Stomach (tissue), 9 donors: ENCODE data around the gene MXD4. TPM values are rescaled to one million over a fixed set of nuclear protein-coding genes. Genes with fewer than 3 reads are reported as not detected.

Source experiments
- DNase-seq, 2 donors: peaks; one replicate each; pipeline versions ENCODE4 v3.0.0 to v3.0.0-alpha.2; 2013 to 2019
- H3K27ac ChIP-seq, 5 donors: fragments of 200-600 bp in 4 of 5; sonication (generic) in 4 of 5; one replicate each; pipeline ENCODE4 v1.5.1; 2013 to 2019; ENCODE audit warnings: mild to moderate bottlenecking in 1 of 5, moderate library complexity in 1 of 5
- H3K27me3 ChIP-seq, 3 donors: fragments of 200-600 bp; sonication (generic); one replicate each; pipeline ENCODE4 v1.5.1; 2017 to 2019; ENCODE audit warnings: mixed run types in 1 of 3
- H3K36me3 ChIP-seq, 4 donors: fragments of 200-600 bp; sonication (generic); 1 replicate in 3 of 4; 2 replicates in 1 of 4; pipeline ENCODE4 v1.5.1; 2016 to 2019
- H3K4me1 ChIP-seq, 4 donors: fragments of 200-600 bp; sonication (generic); one replicate each; pipeline ENCODE4 v1.5.1; 2016 to 2019
- H3K4me3 ChIP-seq, 4 donors: fragments of 200-600 bp; sonication (generic) in 3 of 4; one replicate each; pipeline ENCODE4 v1.5.1; 2016 to 2019; ENCODE audit warnings: mild to moderate bottlenecking in 1 of 4
- H3K9me3 ChIP-seq, 4 donors: fragments of 200-600 bp; sonication (generic); one replicate each; pipeline ENCODE4 v1.5.1; 2016 to 2019
- CTCF ChIP-seq, 7 experiments: fragments of 450-650 bp in 4 of 7; fragments of 200-600 bp in 3 of 7; sonication (generic) in 3 of 7; IDR thresholded peaks; one replicate each; pipeline ENCODE4 v1.5.1; 2016 to 2019; ENCODE audit warnings: antibody characterized with exemption in 7 of 7, control low read depth in 2 of 7, mild to moderate bottlenecking in 1 of 7
- EP300 ChIP-seq: sonication (generic); formaldehyde crosslinking; IDR thresholded peaks from one replicate; pipeline ENCODE4 v1.6.1; 2017; ENCODE audit warnings: antibody characterized with exemption
- POLR2A ChIP-seq, 4 donors: fragments of 450-650 bp; IDR thresholded peaks; one replicate each; pipeline ENCODE4 v1.6.1; 2016; ENCODE audit warnings: antibody characterized with exemption in 4 of 4, control low read depth in 2 of 4, mild to moderate bottlenecking in 1 of 4, moderate library complexity in 1 of 4
- POLR2AphosphoS5 ChIP-seq, 3 donors: sonication (generic); formaldehyde crosslinking; IDR thresholded peaks; one replicate each; pipeline ENCODE4 v1.6.1; 2016; ENCODE audit warnings: antibody characterized with exemption in 3 of 3
- WGBS, 5 donors: extraction: QIAGEN DNeasy Blood & Tissue Kit in 3 of 5; methylation state at CpG; one replicate each; pipeline versions ENCODE4 v1.1.5 to v1.1.7; 2013 to 2018; 5-methylcytosine and 5-hydroxymethylcytosine counted together
- intact Hi-C: fragments of 100-400 bp; cut with DNase I; formaldehyde crosslinking; loops from one replicate; pipeline ENCODE4 v1.15.1; 2023; ENCODE audit warnings: low total_unique reads
- polyA plus RNA-seq, 3 donors: library from polyadenylated mRNA; stranded (reverse); fragments of 200-250 nt; gene quantifications; one replicate each; pipeline ENCODE4 v1.2.3, GENCODE V29; 2013
- total RNA-seq, 5 donors: library from RNA; depleted of rRNA; stranded (reverse); fragments of >200 nt; gene quantifications; one replicate each; pipeline versions ENCODE4 v1.1.0 to v1.2.3, GENCODE V29; 2014 to 2016
- donor health status: healthy with polysubstance abuse.
- donor health status: Bipolar disorder and iron deficiency.
- donor health status: healthy.

Gene MXD4
- total and polyA plus RNA-seq, 8 donors = 19.1 to 114 (median 46.8) TPM

GRCh38 chr4:2254665-2255500, 7.0 kb downstream of the MXD4 start:
- H3K27me3 ChIP-seq = no peaks in the 10 kb centered on the region
- H3K4me3 ChIP-seq = peak overlapping the region in 1 of 4 donors; percentile 6
- intact Hi-C loops = no loop called here
- TF ChIP-seq CTCF (IDR thresholded peaks at IDR 0.05) = no peak
- no peak for TF ChIP-seq POLR2A (IDR thresholded peaks at IDR 0.05)
- TF ChIP-seq EP300 = no peak
- no peak for TF ChIP-seq POLR2AphosphoS5 (IDR thresholded peaks at IDR 0.05)
- no peaks in the 10 kb centered on the region for H3K9me3 ChIP-seq
- DNase-seq = peak; percentile 1 to 20
- H3K4me1 ChIP-seq = peaks cover 46 to 66% (median 50%) of the 10 kb centered on the region in 4 donors
- peak overlapping the region in 4 of 5 donors; percentile 87 to 94 (median 94) for H3K27ac ChIP-seq
- WGBS, 5 donors = 82 to 87% (median 84%) methylated on average over 29 to 32 of the region's 32 CpGs
- H3K36me3 ChIP-seq = peaks cover 39 to 84% (median 68%) of the 10 kb centered on the region in 4 donors

- intact Hi-C loops = no loop called here
- TF ChIP-seq POLR2AphosphoS5 (IDR thresholded peaks at IDR 0.05) = no peak
- TF ChIP-seq POLR2A (IDR thresholded peaks at IDR 0.05) = no peak
- no peak for TF ChIP-seq EP300
- no peak for TF ChIP-seq CTCF (IDR thresholded peaks at IDR 0.05)
- Histone ChIP-seq H3K9me3 (no peaks in the 10 kb centered on the region), H3K4me3 (no peak overlapping the region), H3K27ac (peak overlapping the region in 1 of 5 donors; percentile 11), H3K4me1 (peaks cover 32 to 51% (median 36%) of the 10 kb centered on the region in 4 donors), H3K27me3 (no peaks in the 10 kb centered on the region), H3K36me3 (peaks cover 50 to 90% (median 76%) of the 10 kb centered on the region in 4 donors)
- WGBS, 5 donors = 76 to 83% (median 81%) methylated on average over 27 to 32 of the region's 32 CpGs
- DNase-seq = peak; percentile 1 to 15
These were observed 8.5 kb downstream of the MXD4 start for GRCh38 chr4:2253160-2254084.

- TF ChIP-seq EP300 = no peak
- no peak for TF ChIP-seq POLR2A (IDR thresholded peaks at IDR 0.05)
- TF ChIP-seq POLR2AphosphoS5 (IDR thresholded peaks at IDR 0.05) = no peak
- TF ChIP-seq CTCF (IDR thresholded peaks at IDR 0.05) = no peak
- no peaks in the 10 kb centered on the region for H3K27me3 ChIP-seq
- H3K4me3 ChIP-seq = no peak overlapping the region
- no peak for DNase-seq
- no peaks in the 10 kb centered on the region for H3K9me3 ChIP-seq
- intact Hi-C loops = no loop called here
- H3K27ac ChIP-seq = peak overlapping the region in 1 of 5 donors; percentile 11
- peaks cover 54 to 90% (median 80%) of the 10 kb centered on the region in 4 donors for H3K36me3 ChIP-seq
- peaks cover 24 to 43% (median 28%) of the 10 kb centered on the region in 4 donors for H3K4me1 ChIP-seq
- WGBS, 5 donors = 84 to 87% (median 85%) methylated on average over 9 to 12 of the region's 12 CpGs
These were observed 9.3 kb downstream of the MXD4 start for GRCh38 chr4:2252530-2253091.
